Mesendoderm (in vitro differentiated cells): ENCODE measurements around the gene TLK1.

ENCODE experiments used
- DNase-seq: peaks from one replicate; pipeline ENCODE4 v3.0.0; 2013
- H2AK5ac ChIP-seq: 2 replicates; pipeline ENCODE4 v1.6.1; 2013; ENCODE audit warnings: low read length, inconsistent platforms
- H2BK120ac ChIP-seq: 2 replicates; pipeline ENCODE4 v1.6.1; 2013; ENCODE audit warnings: low read depth, mild to moderate bottlenecking, low read length, moderate library complexity, mixed read lengths
- H2BK15ac ChIP-seq: replicated peaks from 2 replicates; pipeline ENCODE4 v1.6.1; 2013; ENCODE audit warnings: low read depth, mild to moderate bottlenecking, moderate library complexity
- H2BK5ac ChIP-seq: 2 replicates; pipeline ENCODE4 v1.6.1; 2013; ENCODE audit warnings: low read length, inconsistent platforms
- H3K18ac ChIP-seq: 2 replicates; pipeline ENCODE4 v1.6.1; 2013; ENCODE audit warnings: mild to moderate bottlenecking, low read length, mixed read lengths
- H3K23ac ChIP-seq: one replicate; pipeline ENCODE4 v1.6.1; 2013; ENCODE audit warnings: low read length
- H3K27ac ChIP-seq: 2 replicates; pipeline ENCODE4 v1.5.1; 2013; ENCODE audit warnings: low read depth, mild to moderate bottlenecking, inconsistent platforms, low read length, moderate library complexity
- H3K27me3 ChIP-seq: 2 replicates; pipeline ENCODE4 v1.6.1; 2013; ENCODE audit warnings: low read length, control low read depth, mild to moderate bottlenecking, inconsistent platforms; ENCODE audit not compliant: insufficient read depth, poor library complexity
- H3K36me3 ChIP-seq: 2 replicates; pipeline ENCODE4 v1.6.1; 2013; ENCODE audit warnings: low read length, inconsistent platforms; ENCODE audit not compliant: control insufficient read depth, insufficient read depth
- H3K4ac ChIP-seq: one replicate; pipeline ENCODE4 v1.6.1; 2013; ENCODE audit warnings: low read depth, mild to moderate bottlenecking, low read length, moderate library complexity
- H3K4me1 ChIP-seq: 2 replicates; pipeline ENCODE4 v1.6.1; 2013; ENCODE audit warnings: low read depth, low read length, inconsistent platforms; ENCODE audit not compliant: control insufficient read depth
- H3K4me2 ChIP-seq: 2 replicates; pipeline ENCODE4 v1.6.1; 2013; ENCODE audit warnings: low read length
- H3K4me3 ChIP-seq: 2 replicates; pipeline ENCODE4 v1.5.1; 2013; ENCODE audit warnings: mild to moderate bottlenecking, low read length
- H3K56ac ChIP-seq: one replicate; pipeline ENCODE4 v1.6.1; 2013; ENCODE audit warnings: low read length
- H3K79me1 ChIP-seq: 2 replicates; pipeline ENCODE4 v1.6.1; 2013; ENCODE audit warnings: low read length, inconsistent platforms
- H3K79me2 ChIP-seq: 2 replicates; pipeline ENCODE4 v1.6.1; 2013; ENCODE audit warnings: mild to moderate bottlenecking, low read length; ENCODE audit not compliant: control insufficient read depth, insufficient read depth
- H3K9ac ChIP-seq: 2 replicates; pipeline ENCODE4 v1.6.1; 2013; ENCODE audit warnings: low read length, inconsistent platforms
- H4K5ac ChIP-seq: one replicate; pipeline ENCODE4 v1.6.1; 2013; ENCODE audit warnings: low read length
- H4K8ac ChIP-seq: one replicate; pipeline ENCODE4 v1.6.1; 2013; ENCODE audit warnings: low read depth, mild to moderate bottlenecking, control low read depth, low read length, moderate library complexity
- WGBS: extraction: QIAGEN DNeasy Blood & Tissue Kit; methylation state at CpG from one replicate; pipeline ENCODE4 v1.1.7; 2013; ENCODE audit warnings: low lambda C conversion rate, missing lambda C conversion rate; ENCODE audit not compliant: insufficient coverage; ENCODE audit errors: extremely low coverage; 5-methylcytosine and 5-hydroxymethylcytosine counted together

Gene TLK1

DNA sequence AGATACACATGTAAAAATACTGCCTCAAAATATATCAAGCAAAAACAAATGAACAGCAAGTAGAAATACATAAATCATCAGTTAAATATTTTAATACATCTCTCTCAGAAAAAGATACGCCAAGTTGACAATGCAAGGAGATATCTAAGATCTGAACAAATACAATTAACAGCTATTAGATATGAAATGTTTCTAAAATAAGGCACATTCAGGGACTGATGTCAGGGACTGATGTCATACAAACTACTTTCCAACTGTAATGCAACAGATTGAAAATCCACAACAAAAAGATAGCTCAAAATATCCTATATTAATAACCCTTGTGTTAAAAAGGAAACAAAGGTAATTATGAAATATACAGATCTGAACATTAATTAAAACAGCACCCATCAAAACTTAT lies 51.7 kb downstream of the TLK1 start:
- H4K5ac ChIP-seq = no peak overlapping the region
- H3K4me3 ChIP-seq = no peak overlapping the region
- H3K4me2 ChIP-seq = no peak overlapping the region
- H3K79me1 ChIP-seq = peaks cover 5% of the 10 kb centered on the region
- no peak overlapping the region for H2BK5ac ChIP-seq
- no peak overlapping the region for H4K8ac ChIP-seq
- WGBS = no CpG with 5 or more reads among the region's 1 CpG
- H3K4me1 ChIP-seq = no peaks in the 10 kb centered on the region
- H3K18ac ChIP-seq = no peak overlapping the region
- H3K4ac ChIP-seq = no peak overlapping the region
- H3K27ac ChIP-seq = no peak overlapping the region
- no peak overlapping the region for H2BK120ac ChIP-seq
- H3K36me3 ChIP-seq = no peaks in the 10 kb centered on the region
- DNase-seq = no peak
- H2BK15ac ChIP-seq = no peak overlapping the region
- H2AK5ac ChIP-seq = no peak overlapping the region
- H3K23ac ChIP-seq = no peak overlapping the region
- no peak overlapping the region for H3K9ac ChIP-seq
- no peaks in the 10 kb centered on the region for H3K27me3 ChIP-seq
- H3K56ac ChIP-seq = no peak overlapping the region
- H3K79me2 ChIP-seq = peaks cover 36% of the 10 kb centered on the region

DNA sequence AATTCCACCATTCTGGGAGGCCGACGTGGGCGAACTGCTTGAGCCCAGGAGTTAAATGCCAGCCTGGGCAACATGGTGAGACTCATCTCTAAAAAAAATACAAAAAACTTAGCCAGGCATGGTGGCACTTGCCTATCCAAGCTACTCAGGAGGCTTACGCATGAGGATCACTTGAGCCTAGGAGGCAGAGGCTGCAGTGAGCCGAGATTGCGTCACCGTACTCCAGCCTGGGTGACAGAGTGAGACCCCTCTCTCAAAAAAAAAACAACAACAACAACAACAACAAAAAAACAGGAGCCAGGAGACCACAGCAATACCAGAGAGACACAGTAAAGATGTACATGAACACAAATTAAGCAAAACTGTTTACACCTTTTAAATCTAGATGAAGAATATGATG lies 52.9 kb downstream of the TLK1 start:
- Histone ChIP-seq H3K27ac (no peak overlapping the region), H3K79me2 (peaks cover 39% of the 10 kb centered on the region), H2BK5ac (no peak overlapping the region), H2BK15ac (no peak overlapping the region), H4K5ac (no peak overlapping the region), H3K27me3 (no peaks in the 10 kb centered on the region), H2AK5ac (no peak overlapping the region), H3K4me1 (no peaks in the 10 kb centered on the region), H3K23ac (no peak overlapping the region), H3K18ac (no peak overlapping the region), H3K4me2 (no peak overlapping the region), H3K79me1 (peaks cover 7% of the 10 kb centered on the region), H3K4me3 (no peak overlapping the region), H4K8ac (no peak overlapping the region), H3K9ac (no peak overlapping the region), H3K56ac (no peak overlapping the region), H2BK120ac (no peak overlapping the region), H3K4ac (no peak overlapping the region), H3K36me3 (no peaks in the 10 kb centered on the region)
- WGBS = no CpG with 5 or more reads among the region's 7 CpGs
- DNase-seq = no peak

DNA sequence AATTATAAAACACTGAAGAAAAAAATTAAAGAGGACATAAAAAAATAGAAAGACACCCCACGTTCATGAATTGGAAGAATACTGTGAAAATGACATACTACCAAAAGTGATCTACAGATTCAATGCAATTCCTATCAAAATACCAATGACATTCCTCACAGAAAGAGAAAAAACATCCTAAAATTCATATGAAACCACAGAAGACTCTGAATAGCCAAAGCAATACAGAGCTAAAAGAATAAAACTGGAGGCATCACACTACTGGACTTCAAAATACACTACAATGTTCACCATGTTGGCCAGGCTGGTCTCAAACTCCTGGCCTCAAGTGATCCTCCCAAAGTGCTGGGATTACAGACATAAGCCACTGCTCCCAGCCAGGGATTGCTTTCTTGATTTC lies 56.3 kb downstream of the TLK1 start:
- Histone ChIP-seq H4K8ac (no peak overlapping the region), H3K4me2 (no peak overlapping the region), H2BK120ac (no peak overlapping the region), H3K9ac (no peak overlapping the region), H3K56ac (no peak overlapping the region), H2AK5ac (no peak overlapping the region), H3K18ac (no peak overlapping the region), H3K36me3 (no peaks in the 10 kb centered on the region), H3K79me1 (peaks cover 10% of the 10 kb centered on the region), H4K5ac (no peak overlapping the region), H3K4ac (no peak overlapping the region), H3K27me3 (no peaks in the 10 kb centered on the region), H3K79me2 (peaks cover 44% of the 10 kb centered on the region), H3K4me1 (no peaks in the 10 kb centered on the region), H2BK15ac (no peak overlapping the region), H3K27ac (no peak overlapping the region), H3K23ac (no peak overlapping the region), H2BK5ac (no peak overlapping the region), H3K4me3 (no peak overlapping the region)
- no CpG with 5 or more reads among the region's 1 CpG for WGBS
- DNase-seq = no peak

DNA sequence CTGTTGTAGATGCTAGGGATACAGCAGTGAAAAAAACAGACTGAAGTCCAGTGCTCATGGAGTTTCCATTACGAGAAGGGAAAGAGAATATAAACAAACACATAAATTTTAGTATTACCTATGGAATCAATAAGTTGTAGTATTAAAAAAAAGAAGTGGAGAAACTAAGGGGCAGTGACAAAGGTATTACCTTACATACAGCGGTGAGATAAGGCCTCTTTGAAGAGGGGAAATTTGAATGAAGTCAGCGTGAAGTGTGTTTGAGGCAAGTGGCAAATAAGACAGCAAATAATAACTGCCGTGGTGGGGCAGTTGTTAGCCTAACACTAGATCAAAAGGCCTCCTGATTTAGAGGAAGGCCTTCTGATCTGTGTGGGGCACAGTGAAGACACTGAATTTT lies 57.9 kb downstream of the TLK1 start:
- Histone ChIP-seq H3K4me1 (no peaks in the 10 kb centered on the region), H3K4me3 (no peak overlapping the region), H2AK5ac (no peak overlapping the region), H3K4me2 (no peak overlapping the region), H3K23ac (no peak overlapping the region), H4K5ac (no peak overlapping the region), H3K9ac (no peak overlapping the region), H3K27me3 (no peaks in the 10 kb centered on the region), H3K79me1 (peaks cover 11% of the 10 kb centered on the region), H2BK5ac (no peak overlapping the region), H3K79me2 (peaks cover 49% of the 10 kb centered on the region), H3K56ac (peak overlapping the region; percentile 30), H3K36me3 (no peaks in the 10 kb centered on the region), H4K8ac (no peak overlapping the region), H3K4ac (no peak overlapping the region), H2BK15ac (no peak overlapping the region), H3K18ac (no peak overlapping the region), H3K27ac (no peak overlapping the region), H2BK120ac (no peak overlapping the region)
- no CpG with 5 or more reads among the region's 4 CpGs for WGBS
- peak; percentile 41 for DNase-seq

DNA sequence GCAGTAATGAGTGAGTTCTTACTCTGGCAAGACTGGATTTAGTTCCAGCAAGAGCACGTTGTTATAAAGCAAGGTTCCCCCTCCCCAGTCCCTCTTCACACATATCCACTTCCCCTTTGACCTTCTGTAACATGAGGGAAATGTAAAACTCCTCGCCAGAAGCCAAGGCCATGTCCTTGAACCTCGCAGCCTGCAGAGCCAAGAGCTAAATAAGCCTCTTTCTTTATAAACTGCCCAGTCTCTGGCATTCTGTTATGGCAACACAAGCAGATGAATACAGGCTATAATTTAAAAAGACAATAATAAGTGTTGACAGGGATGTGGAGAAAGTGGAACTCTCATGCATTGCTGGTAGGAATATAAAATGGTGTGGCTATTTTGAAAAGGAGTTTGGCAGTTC lies 60.3 kb downstream of the TLK1 start:
- H3K9ac ChIP-seq = no peak overlapping the region
- H2BK120ac ChIP-seq = no peak overlapping the region
- no peak overlapping the region for H4K8ac ChIP-seq
- H3K27me3 ChIP-seq = no peaks in the 10 kb centered on the region
- H3K79me2 ChIP-seq = peaks cover 49% of the 10 kb centered on the region
- peaks cover 6% of the 10 kb centered on the region for H3K79me1 ChIP-seq
- H3K27ac ChIP-seq = no peak overlapping the region
- no peak overlapping the region for H2BK5ac ChIP-seq
- H3K36me3 ChIP-seq = no peaks in the 10 kb centered on the region
- H3K4ac ChIP-seq = no peak overlapping the region
- H3K18ac ChIP-seq = no peak overlapping the region
- DNase-seq = no peak
- no peak overlapping the region for H3K56ac ChIP-seq
- no peak overlapping the region for H3K4me3 ChIP-seq
- H2BK15ac ChIP-seq = no peak overlapping the region
- WGBS = no CpG with 5 or more reads among the region's 3 CpGs
- no peak overlapping the region for H3K23ac ChIP-seq
- H4K5ac ChIP-seq = no peak overlapping the region
- no peak overlapping the region for H3K4me2 ChIP-seq
- no peaks in the 10 kb centered on the region for H3K4me1 ChIP-seq
- H2AK5ac ChIP-seq = no peak overlapping the region

DNA sequence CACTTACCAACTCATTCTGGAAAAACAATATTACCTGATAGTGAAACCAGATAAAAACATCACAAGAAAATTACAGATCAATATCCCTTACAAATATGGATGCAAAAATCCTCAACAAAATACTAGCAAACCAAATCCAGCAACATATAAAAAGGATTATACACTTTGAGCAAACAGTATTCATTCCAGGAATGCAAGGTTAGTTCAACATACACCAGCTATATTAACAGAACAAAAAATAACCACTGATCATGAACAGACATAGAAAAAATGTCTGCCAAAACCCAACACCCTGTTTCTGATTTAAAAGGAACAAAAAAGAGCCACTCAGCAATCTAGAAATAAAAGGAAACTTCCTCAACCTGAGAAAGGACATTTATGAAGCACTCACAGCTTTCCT lies 62.1 kb downstream of the TLK1 start:
- H4K8ac ChIP-seq = no peak overlapping the region
- H2BK15ac ChIP-seq = no peak overlapping the region
- no peaks in the 10 kb centered on the region for H3K36me3 ChIP-seq
- no peak overlapping the region for H3K23ac ChIP-seq
- no peak overlapping the region for H3K27ac ChIP-seq
- peaks cover 8% of the 10 kb centered on the region for H3K79me1 ChIP-seq
- no peak overlapping the region for H3K4me3 ChIP-seq
- no peak overlapping the region for H4K5ac ChIP-seq
- H3K18ac ChIP-seq = no peak overlapping the region
- H3K4ac ChIP-seq = no peak overlapping the region
- H3K4me1 ChIP-seq = peaks cover 1% of the 10 kb centered on the region
- no peak overlapping the region for H2BK120ac ChIP-seq
- H3K27me3 ChIP-seq = no peaks in the 10 kb centered on the region
- no peak overlapping the region for H2BK5ac ChIP-seq
- H3K9ac ChIP-seq = no peak overlapping the region
- H2AK5ac ChIP-seq = no peak overlapping the region
- peaks cover 50% of the 10 kb centered on the region for H3K79me2 ChIP-seq
- H3K4me2 ChIP-seq = no peak overlapping the region
- H3K56ac ChIP-seq = no peak overlapping the region
- no peak for DNase-seq
